GM19238 (cell line): ENCODE data around the gene ALDH1A2.
"Not testable (repeated sequence)": the region's sequence is repeated elsewhere in the genome, so short reads cannot be mapped to it uniquely, and the experiment has no call there.

Source experiments
- DNase-seq: peaks from one replicate; pipeline ENCODE4 v3.0.0; 2011; ENCODE audit warnings: low spot score; ENCODE audit not compliant: insufficient read length

Gene ALDH1A2

DNA sequence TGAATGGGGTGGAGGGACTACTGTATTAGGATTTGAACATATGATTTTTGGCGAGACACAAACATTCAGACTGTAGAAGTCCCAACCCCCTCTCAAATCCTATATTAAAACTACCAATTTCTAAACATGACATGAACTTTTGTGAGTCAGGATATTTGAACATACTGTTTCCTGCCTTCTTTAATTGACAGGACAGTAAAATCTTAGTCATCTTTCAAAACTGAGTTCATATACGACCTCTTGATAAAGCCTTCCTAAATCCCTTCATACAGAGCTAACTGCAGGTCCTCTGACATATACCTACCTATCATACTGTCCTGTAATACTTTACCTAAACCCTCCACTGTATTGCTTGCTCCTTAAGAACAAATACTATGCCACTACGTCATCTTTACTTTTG lies 23.5 kb downstream of the ALDH1A2 start:
- DNase-seq: no peak

DNA sequence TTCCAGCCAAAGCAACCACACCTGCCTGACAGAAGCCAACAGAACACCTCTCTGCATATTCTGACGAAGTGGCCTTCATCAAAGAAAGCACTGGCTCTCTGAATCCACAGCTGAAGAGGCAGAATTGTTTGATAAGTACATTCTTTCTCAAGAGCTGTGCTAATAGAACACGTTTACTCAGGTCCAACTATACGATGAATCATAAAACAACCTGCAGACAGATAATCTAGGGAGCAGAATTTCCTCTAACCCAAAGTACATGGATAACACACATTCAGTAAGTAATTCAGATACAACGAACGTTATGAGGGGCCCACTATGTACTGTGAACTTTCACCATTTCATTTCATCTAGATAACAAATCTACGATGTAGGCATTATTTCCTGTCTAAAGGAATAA lies 25.4 kb downstream of the ALDH1A2 start:
- DNase-seq: no peak

DNA sequence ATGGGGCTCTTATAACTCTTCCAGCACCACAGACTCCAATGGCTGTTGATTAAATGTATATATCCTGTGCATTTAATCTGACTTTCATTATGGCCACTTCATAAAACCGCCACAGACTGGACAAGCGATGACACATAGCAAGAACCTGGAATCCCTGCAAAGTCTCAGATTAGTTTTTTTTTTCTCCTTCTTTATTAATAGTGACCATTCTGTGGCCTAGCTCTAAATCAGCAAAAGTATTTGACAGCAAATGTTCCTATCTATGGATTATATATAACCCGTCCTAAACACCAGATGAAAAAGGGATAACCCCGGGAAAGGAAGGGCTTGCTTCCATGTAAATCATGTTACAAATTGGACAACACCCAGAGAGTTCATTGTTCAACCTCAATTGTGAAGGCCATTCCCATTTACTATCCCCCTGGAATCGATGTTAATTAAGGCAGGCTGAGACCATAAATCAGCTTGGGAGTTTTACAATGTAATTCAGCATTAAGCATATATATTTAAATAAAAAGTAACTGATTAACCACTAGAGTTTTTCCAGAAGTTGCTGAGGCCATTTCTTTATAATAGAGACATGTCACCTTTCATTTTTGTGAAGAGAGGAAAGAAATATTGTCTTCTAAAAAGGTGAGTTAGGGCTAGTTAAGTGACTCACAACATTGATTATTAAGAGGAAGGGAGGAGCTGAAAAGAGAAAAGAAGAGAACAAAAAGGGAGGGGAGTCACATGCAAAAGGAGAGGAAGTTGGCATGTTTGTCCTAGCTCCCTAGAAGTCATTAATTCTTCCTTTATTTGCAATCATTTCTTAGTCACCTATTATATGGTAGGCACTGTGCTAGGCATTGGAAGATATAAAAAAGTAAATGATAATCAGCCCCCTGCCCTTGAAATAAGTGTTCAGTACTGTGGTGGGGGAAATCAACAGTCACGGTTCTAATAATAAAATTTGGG lies 26.2 kb downstream of the ALDH1A2 start:
- DNase-seq: no peak

DNA sequence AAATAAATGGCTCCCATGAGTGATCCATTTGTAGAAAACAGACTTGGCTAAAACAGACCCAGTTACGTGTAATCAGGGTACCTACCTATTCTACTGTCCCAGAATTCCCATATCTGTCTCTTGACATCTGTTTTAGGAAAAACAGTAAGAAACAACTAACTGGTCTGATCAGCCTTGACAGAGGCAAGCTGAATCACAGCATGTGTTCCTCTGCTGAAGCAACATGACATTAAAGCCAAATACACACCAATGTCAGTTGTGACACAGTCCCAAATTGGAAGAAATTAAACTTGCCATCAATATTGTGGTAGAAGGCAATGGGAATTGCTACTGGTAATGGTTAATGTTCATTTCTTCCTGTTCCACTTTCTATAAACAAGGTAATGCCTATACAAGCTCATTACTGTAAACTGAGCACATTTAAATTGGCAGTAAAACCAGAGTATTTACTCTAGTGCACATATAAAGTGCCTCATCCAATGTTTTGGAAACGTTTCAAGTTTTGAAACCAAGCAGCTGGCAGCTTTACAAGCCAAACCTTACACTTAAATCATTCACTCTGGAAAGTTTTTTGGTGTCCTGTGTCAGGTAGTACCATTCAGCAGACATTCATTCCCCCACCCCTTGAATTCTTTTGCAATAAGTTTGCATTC lies 27.0 kb downstream of the ALDH1A2 start:
- DNase-seq: no peak

DNA sequence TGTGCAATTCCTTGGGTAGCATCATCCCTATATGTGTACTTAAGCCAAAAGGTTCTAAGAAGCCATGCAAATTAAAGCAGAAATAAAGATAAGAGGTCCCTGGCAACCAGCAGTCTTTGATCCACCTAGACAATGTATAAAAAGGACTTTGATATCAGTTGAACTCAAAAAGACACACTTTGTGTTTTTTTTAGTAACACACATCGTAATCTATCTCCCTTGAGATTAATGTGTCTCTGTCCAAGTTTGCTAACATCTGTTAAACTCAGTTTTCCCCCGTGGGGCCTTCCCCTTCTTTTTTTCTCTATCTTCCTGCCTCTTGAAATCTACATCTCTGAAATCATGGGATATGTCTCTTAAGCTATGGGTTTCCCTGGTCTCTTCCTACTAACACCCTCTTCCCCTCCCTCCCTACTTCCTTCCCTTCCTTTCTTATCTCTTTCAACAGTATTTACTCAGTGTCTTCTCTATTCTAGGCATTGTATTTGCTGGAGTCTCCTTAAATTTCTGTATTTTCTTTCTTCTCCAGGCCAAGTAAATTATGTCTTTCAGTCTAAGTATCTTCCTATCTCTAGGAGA lies 27.7 kb downstream of the ALDH1A2 start:
- DNase-seq: no peak

DNA sequence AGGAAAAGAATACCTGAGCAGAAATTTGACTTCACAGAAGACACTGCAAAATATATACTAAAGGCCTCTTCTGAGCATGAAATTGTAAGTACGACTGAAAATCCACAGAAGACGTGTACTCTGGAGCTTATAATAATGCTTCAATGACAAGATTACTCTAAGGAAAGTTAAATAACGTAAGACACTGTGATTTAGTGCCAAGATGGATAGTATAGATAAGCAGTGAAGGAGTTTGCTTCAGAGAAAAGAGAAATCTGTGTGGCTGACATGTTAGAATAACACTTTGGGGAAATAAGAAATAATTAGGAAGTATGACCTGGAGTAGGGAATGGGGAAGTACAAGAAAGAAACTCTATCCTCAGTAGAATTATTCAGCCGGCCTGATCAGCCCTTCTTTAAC lies 28.9 kb downstream of the ALDH1A2 start:
- no peak for DNase-seq

DNA sequence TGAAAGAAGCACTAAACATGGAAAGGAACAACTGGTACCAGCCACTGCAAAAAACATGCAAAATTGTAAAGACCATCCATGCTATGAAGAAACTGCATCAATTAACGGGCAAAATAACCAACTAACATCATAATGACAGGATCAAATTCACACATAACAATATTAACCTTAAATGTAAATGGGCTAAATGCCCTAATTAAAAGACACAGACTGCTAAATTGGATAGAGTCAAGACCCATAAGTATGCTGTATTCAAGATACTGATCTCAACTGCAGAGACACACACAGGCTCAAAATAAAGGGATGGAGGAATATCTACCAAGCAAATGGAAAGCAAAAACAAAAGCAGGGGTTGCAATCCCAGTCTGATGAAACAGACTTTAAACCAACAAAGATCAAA lies 37.1 kb downstream of the ALDH1A2 start:
- not testable (repeated sequence) for DNase-seq

DNA sequence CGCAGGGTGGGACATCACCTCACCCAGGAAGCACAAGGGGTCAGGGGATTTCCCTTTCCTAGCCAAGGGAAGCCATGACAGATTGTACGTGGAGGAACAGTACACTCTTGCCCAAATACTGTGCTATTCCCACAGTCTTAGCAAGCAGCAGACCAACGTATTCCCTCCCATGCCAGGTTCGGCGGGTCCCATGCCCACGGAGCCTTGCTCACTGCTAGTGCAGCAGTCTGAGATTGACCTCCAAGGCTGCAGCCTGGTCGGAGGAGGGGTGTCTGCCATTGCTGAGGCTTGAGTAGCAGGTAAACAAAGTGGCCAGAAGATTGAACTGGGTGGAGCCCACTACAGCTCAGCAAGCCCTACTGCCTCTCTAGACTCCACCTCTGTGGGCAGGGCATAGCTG lies 39.0 kb downstream of the ALDH1A2 start:
- no peak for DNase-seq

DNA sequence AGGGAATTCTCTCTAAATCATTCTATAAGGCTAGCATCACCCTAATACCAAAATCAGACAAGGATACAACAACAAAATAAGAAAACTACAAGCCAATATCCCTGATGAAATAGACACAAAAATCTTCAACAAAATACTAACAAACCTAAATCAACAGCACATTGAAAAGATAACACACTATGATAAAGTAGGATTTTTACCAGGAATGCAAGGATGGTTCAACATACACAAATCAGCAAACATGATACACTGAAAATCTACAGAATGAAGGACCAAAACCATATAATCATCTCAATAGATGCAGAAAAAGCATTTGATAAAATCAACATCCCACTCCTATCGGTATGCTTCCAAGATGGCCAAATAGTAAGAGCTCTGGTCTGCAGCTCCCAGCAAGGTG lies 39.5 kb downstream of the ALDH1A2 start:
- no peak for DNase-seq

DNA sequence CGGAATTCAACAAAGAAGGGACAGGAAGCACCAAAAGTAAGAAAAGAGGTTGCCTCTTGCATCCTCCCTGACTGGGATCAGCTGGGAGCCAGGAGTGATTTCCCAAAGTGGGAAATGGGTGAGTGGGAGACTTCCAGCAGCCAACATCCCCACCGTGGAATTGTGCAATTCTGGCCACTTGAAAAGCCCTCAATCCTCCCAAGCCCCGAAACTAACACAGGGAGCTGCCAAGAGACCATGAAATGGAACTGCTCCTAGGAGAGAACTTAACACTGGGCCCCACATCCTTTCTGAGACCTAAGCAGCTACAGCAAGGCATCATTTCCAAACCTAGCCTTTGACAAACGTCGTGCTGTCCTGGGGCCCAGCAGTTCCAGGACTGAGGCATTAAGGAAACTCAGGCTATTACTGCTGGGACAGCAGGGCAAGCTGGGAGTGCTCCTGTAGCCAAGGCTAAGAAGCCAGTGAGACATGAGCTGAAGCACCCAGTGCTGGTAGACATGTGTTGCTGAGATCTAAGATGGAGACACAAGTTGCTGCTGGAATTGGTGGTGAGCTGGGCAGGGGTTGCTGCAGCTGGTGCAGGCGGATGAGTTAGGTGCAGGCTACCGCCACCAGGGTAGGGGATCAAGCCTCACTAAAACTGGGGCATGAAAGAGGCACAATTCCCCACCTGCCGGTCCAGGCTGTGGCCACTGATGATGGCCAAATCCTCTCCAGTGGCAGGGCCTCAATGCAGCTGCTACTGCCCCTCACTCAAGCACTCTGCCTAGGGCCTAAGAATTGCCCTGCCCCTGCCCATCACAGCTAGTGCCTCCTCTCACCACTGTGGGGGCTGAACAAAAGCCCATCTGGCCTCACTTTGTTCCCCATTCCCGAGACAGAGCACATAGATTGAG lies 43.9 kb downstream of the ALDH1A2 start:
- no peak for DNase-seq

DNA sequence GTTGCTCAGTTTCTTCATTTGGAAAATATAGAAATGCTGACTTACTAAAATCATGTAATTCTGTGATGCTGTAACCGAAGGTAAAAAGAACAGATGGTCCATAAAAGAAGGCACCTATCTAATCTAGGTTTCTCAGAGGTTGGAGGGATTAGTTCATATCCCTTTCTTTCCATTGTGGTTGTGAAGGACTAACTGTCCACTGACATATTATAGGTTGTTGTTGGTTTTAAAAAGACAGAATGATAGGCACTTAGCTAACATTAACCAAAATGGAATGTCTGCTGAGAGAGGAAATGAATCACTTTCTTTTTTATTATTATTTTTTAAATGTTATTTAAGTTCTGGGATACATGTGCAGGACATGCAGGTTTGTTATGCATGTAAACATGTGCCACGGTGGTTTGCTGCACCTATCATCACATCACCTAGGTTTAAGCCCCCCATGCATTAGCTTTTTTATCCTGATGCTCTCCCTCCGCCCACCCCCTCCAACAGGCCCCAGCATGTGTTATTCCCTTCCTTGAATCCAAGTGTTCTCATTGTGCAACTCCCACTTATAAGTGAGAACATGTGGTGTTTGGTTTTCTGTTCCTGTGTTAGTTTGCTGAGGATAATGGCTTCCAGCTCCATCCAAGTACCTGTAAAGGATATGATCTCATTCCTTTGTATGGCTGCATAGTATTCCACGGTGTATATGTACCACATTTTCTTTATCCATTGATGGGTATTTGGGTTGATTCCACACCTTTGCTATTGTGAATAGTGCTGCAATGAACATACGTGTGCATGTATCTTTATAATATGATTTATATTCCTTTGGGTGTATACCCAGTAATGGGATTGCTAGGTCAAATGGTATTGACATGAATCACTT lies 45.8 kb downstream of the ALDH1A2 start:
- no peak for DNase-seq

DNA sequence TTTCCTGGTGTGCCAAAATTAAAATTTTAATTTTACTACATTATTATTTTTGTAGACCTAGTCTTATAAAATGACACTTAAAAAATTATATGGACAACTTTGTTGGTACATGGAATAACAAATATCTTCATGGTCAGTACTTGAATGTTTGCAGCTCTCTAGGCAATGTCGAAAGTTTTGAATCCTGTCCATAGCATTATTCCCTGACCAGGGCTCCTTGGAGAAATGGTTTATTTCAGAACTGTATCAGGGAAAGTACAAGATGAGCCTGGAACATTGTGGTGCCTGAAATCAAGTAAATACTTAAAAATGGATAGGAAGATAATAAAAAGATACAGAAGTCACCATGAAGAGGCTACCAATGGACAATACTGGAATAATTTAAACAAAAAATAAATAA lies 47.6 kb downstream of the ALDH1A2 start:
- no peak for DNase-seq

DNA sequence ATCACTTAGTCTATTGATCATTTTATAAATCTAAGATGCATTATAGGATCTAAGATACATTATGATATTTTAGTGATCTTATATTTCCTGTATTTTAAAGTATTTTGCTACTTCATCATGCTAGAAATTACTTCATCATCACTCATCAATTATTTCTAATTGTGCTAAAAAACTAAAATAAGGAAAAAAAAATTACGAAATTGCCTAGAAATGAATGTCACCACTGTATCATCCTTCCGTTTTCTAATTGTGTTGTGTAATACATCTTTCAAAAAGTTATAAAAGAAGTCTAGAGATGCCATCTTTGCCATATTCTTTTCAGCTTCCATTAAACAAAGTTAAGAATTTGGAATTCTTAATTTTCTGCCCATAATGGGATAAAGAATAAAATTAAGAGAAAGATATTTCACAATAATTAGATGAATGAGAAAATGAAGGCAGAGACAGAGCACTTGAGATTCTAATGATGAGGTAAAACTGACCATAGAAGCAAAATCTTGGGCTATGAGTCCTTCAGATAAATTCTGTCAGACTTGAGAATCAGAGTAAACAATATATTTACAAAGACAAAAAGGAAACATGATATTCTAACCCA lies 48.8 kb downstream of the ALDH1A2 start:
- DNase-seq: no peak

DNA sequence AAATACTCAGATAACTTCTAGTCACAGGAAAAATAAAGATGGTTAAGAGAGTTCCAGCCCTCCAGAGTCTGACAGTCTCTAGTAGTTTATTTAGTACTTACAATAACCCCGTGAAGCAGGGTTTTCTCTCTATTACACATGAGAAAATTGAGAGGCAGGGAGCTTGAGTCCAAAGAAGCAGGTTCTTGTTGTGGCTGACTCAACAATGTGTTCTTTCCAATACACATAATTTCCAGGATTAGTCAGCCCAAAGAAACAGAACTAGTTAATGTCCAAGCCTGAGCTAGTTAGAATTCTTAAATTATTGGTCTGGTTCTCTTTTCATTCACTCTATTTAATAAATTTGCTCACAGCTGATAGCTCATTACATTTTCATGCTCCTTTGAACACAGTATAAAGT lies 49.9 kb downstream of the ALDH1A2 start:
- no peak for DNase-seq

DNA sequence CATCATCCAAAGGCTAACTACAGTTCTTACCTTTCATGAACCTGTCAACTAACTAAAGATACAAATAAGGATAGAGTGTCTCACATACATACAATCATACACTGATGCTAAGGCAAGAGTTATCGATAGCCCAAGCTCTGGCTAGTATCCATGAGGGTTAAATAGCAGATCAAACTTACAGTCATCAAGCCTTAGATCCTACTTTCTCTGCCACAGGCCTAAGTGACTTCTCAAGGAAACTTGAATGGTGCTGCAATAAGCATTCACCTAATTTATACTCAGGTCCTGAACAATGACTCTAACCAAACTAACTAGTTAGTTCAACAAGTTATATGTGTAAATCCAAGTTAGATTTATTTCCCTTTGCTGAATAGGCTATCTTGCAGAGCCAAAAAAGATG lies 51.0 kb downstream of the ALDH1A2 start:
- no peak for DNase-seq

DNA sequence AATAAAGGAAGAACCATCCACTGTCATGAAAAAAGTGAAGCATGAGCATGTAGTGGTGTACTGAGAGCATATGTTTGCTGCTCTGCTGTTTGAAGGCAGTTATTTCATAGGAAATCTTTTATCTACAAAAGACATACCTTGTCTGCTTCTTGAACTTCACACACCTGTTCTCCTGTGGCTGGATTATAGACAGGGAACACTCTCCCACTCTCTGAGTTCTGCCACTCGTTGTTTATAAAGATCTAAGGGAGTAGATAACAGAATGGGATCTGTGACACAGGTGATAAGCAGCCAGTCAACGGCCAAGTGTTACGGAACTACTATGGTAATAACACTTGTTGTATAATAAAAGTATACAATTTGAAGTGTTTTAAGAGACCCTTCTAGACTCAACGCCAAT lies 51.5 kb downstream of the ALDH1A2 start:
- no peak for DNase-seq

DNA sequence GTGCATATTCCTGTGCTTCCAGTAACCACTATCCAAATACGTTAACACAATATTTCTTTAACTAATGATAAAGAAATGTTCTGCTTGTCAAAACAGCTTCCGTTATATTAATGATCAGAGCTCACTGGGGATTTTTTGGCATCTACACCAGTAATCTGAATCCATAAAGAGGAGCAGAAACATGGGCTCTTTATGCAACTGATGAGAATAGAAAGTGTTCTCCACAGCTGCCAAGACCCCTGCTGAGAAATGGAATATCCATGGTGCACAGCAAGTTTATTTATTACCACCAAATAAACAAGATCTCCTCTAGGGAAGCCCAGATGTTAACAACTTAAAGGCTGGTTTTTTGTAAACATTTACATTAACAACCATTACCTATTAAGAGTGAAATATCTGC lies 54.5 kb downstream of the ALDH1A2 start:
- no peak for DNase-seq

DNA sequence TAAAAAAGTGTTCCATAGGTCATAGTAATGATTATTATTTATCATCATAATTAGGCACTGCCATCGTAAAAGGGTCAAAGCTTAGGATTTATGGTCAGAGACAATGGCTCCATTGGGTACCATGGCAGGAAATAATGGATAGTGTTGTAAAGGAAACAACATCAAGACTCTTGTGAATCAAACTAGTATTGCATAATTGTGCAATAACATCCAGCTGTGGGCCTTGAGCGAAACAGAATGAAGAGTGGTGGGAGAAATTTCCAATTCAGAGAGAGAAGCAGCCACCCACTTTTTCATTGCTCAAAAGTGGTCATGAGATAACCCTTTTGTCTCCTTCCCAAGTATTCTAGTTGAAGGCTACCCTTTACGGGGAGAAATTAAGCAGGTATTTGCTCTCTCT lies 61.7 kb downstream of the ALDH1A2 start:
- no peak for DNase-seq

DNA sequence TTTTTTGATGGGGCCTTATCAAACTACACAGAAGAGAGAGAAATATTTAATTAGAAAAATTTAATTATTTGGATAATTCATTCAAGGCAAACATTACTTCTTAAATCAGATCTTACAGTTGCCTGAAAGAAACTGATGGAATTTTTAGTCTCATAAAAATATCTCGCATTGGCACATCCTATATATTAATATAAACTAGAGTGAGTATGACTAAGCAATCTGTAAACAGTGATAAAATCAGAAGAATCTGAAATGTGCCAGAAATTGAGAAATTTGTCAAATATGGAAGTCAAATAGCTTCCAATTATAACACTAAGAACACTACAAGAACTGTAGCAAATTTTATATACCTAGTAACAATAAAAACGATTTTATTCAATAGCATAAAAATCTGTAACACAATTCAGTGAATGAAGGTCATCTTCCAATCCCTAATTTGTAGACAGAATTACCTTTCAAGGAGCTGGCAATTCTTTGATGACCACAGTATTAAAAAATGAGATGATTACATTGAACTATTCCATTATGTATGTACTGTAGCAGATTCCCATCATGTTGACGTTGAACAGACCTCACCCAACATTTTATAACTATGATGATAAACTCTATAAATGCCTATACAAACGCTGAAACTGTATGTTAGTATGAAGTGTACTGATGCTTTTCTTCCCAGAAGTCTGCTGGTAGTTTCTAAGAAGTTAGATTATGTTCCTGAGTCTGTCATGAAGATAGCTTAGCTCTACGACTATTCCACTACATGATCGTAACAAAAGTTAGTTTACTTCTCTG lies 63.0 kb downstream of the ALDH1A2 start:
- DNase-seq: no peak
